B cell (primary cell): ENCODE data around the gene TCEANC2. TPM values are rescaled to one million over a fixed set of nuclear protein-coding genes. Genes with fewer than 3 reads are reported as not detected.
"Not testable (repeated sequence)": the region's sequence is repeated elsewhere in the genome, so short reads cannot be mapped to it uniquely, and the experiment has no call there.

Experiments
- ATAC-seq: fragments of 200-7000 bp; cut with Tn5 transposase; one replicate; pipeline ENCODE4 v1.10.0; 2021; ENCODE audit warnings: low read depth, mild to moderate bottlenecking, moderate number of reproducible peaks, moderate library complexity
- CTCF ChIA-PET: fragments of 350-600 bp; sonication (Branson Sonifier 250); formaldehyde crosslinking; loops from one replicate; lab custom pipeline; 2021; ENCODE audit warnings: antibody characterized with exemption, inconsistent platforms; lab: Charles Lee
- POLR2A ChIA-PET: fragments of 350-600 bp; sonication (Branson Sonifier 250); formaldehyde crosslinking; loops from one replicate; lab custom pipeline; 2021; ENCODE audit warnings: antibody characterized with exemption; lab: Charles Lee
- DNase-seq: peaks from one replicate; pipeline ENCODE4 v3.0.0; 2013
- H2AFZ ChIP-seq: 2 replicates; pipeline ENCODE4 v1.6.1; 2012; ENCODE audit warnings: mild to moderate bottlenecking, low read depth, low read length; ENCODE audit not compliant: insufficient read depth, poor library complexity, severe bottlenecking
- H3K27ac ChIP-seq, 2 donors: 1 replicate in 1 of 2; 2 replicates in 1 of 2; pipeline ENCODE4 v1.5.1; 2012 to 2013; ENCODE audit warnings: low read length in 2 of 2, mild to moderate bottlenecking in 2 of 2, moderate library complexity in 1 of 2
- H3K27me3 ChIP-seq, 4 experiments: fragments of 200-600 bp in 1 of 4; sonication (generic) in 1 of 4; replicated peaks in 1 of 4; 1 replicate in 2 of 4; 2 replicates in 2 of 4; pipeline versions ENCODE4 v1.6.1 to v1.7.0; 2013 to 2016; ENCODE audit warnings: low read length in 3 of 4, mild to moderate bottlenecking in 2 of 4, mixed read lengths in 1 of 4, moderate library complexity in 1 of 4; ENCODE audit not compliant: insufficient read depth in 4 of 4, control insufficient read depth in 3 of 4; ENCODE audit errors: control extremely low read depth in 1 of 4
- H3K36me3 ChIP-seq, 2 experiments: replicated peaks in 1 of 2; 1 replicate in 1 of 2; 2 replicates in 1 of 2; pipeline versions ENCODE4 v1.6.1 to v1.7.1; 2013; ENCODE audit warnings: low read length in 1 of 2; ENCODE audit not compliant: insufficient read depth in 2 of 2, control insufficient read depth in 1 of 2; ENCODE audit errors: control extremely low read depth in 1 of 2, extremely low read depth in 1 of 2
- H3K4me1 ChIP-seq, 2 donors: fragments of 200-600 bp in 1 of 2; sonication (generic) in 1 of 2; 1 replicate in 1 of 2; 2 replicates in 1 of 2; pipeline versions ENCODE4 v1.5.1 to v1.6.1; 2013 to 2017; ENCODE audit warnings: low read length in 2 of 2; ENCODE audit not compliant: control insufficient read depth in 2 of 2, insufficient read depth in 2 of 2
- H3K4me2 ChIP-seq: replicated peaks from 2 replicates; pipeline ENCODE3; 2012; ENCODE audit warnings: mild to moderate bottlenecking, low read depth, low read length; ENCODE audit not compliant: poor library complexity, severe bottlenecking
- H3K4me3 ChIP-seq, 5 experiments: fragments of 200-600 bp in 1 of 5; sonication (generic) in 1 of 5; 1 replicate in 3 of 5; 2 replicates in 2 of 5; pipeline versions ENCODE4 v1.5.1 to v1.7.0; 2011 to 2016; ENCODE audit warnings: low read length in 4 of 5, mild to moderate bottlenecking in 4 of 5, low read depth in 2 of 5, control low read depth in 1 of 5, moderate library complexity in 1 of 5; ENCODE audit not compliant: insufficient read depth in 1 of 5; ENCODE audit errors: control extremely low read depth in 1 of 5, extremely low read depth in 1 of 5
- H3K79me2 ChIP-seq: fragments of 200-600 bp; sonication (generic); one replicate; pipeline ENCODE4 v1.6.0; 2016; ENCODE audit warnings: low read length; ENCODE audit not compliant: control insufficient read depth, insufficient read depth
- H3K9ac ChIP-seq: fragments of 200-600 bp; sonication (generic); 2 replicates; pipeline ENCODE4 v1.6.1; 2017; ENCODE audit warnings: mild to moderate bottlenecking, low read length, moderate library complexity
- H3K9me3 ChIP-seq, 3 donors: one replicate each; pipeline versions ENCODE4 v1.6.1 to v1.7.1; 2013; ENCODE audit warnings: low read length in 2 of 3; ENCODE audit not compliant: control insufficient read depth in 2 of 3, insufficient read depth in 1 of 3; ENCODE audit errors: control extremely low read depth in 1 of 3
- H4K20me1 ChIP-seq: 2 replicates; pipeline ENCODE4 v1.6.0; 2012; ENCODE audit warnings: mild to moderate bottlenecking, low read length; ENCODE audit not compliant: insufficient read depth, control insufficient read depth, poor library complexity, severe bottlenecking
- H3K27ac Mint-ChIP-seq: one replicate; pipeline ENCODE4 v1.8.0; 2021; ENCODE audit warnings: mixed read lengths
- H3K27me3 Mint-ChIP-seq: one replicate; pipeline ENCODE4 v1.8.0; 2021; ENCODE audit warnings: mixed read lengths
- H3K4me1 Mint-ChIP-seq: one replicate; pipeline ENCODE4 v1.8.0; 2021; ENCODE audit warnings: mixed read lengths
- H3K4me3 Mint-ChIP-seq: one replicate; pipeline ENCODE4 v1.8.0; 2021; ENCODE audit warnings: mixed read lengths
- H3K9me3 Mint-ChIP-seq: one replicate; pipeline ENCODE4 v1.8.0; 2022; ENCODE audit warnings: mixed read lengths; ENCODE audit not compliant: insufficient read depth
- EZH2 ChIP-seq: IDR thresholded peaks from 2 replicates; pipeline ENCODE4 v1.6.1; 2012; ENCODE audit warnings: borderline replicate concordance, low read depth, mild to moderate bottlenecking, moderate library complexity, low read length; ENCODE audit not compliant: insufficient read depth, poor library complexity, severe bottlenecking
- WGBS: methylation state at CpG from one replicate; pipeline ENCODE4 v1.1.5; 2013; ENCODE audit warnings: missing lambda C conversion rate; ENCODE audit not compliant: insufficient coverage; 5-methylcytosine and 5-hydroxymethylcytosine counted together
- intact Hi-C: fragments of 100-400 bp; cut with micrococcal nuclease; formaldehyde crosslinking; loops from one replicate; pipeline ENCODE4 v1.10.0; 2022
- polyA plus RNA-seq: library from polyadenylated mRNA; depleted of rRNA; stranded (reverse); fragments of >200 nt; gene quantifications from 2 replicates; pipeline ENCODE4 v1.2.3, GENCODE V29; 2012
- total RNA-seq, 2 donors: library from RNA; stranded (reverse); fragments of 120-200 nt in 1 of 2; gene quantifications; 1 replicate in 1 of 2; 2 replicates in 1 of 2; pipeline versions ENCODE4 v1.2.3 to v1.2.4, GENCODE V29; 2013 to 2022
- TF ChIP-seq, protein P1 (sequence below): fragments of 200-600 bp; IDR thresholded peaks from one replicate; pipeline ENCODE4 v1.8.0; 2022; ENCODE audit warnings: antibody characterized with exemption, mild to moderate bottlenecking

Gene TCEANC2
- total and polyA plus RNA-seq, 2 donors (not counting 1 experiment from before 2014, with no cell fraction given): 8.0 to 15.9 TPM

DNA sequence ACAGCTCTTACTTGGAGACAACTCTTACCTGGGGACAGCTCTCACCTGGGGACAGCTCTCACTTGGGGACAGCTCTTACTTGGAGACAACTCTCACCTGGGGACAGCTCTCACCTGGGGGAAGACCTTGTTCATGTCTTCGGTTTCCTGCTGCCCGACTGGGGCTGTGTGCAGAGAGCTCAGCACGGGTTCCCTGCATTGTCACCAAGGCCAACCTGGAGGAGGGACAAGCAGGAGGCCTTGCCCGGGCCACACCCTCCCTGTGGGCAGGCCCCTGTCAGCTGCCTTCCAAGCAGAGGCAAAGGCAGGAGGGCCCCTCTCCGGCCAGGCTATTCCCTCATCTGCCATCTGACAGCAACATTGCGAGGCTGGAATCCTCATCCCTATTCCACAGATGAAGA, 35.4 kb upstream of the TCEANC2 start, which contains the start of gene LDLRAD1:
Gene LDLRAD1 (minus strand): TSS at position 208 of the 400 bp plus-strand sequence. CDS start 74 bp downstream, at position 134.
- no peak within 1 kb of the TSS for H2AFZ ChIP-seq
- H3K4me1 Mint-ChIP-seq: no peaks in the 10 kb centered on the region
- DNase-seq (no peak), ATAC-seq (no peak)
- no peaks in the 10 kb centered on the region for H3K9me3 Mint-ChIP-seq
- no peak within 1 kb of the TSS for H3K27ac ChIP-seq
- intact Hi-C loops: no loop called here
- no peak for TF ChIP-seq EZH2
- TF ChIP-seq, protein P1, sequence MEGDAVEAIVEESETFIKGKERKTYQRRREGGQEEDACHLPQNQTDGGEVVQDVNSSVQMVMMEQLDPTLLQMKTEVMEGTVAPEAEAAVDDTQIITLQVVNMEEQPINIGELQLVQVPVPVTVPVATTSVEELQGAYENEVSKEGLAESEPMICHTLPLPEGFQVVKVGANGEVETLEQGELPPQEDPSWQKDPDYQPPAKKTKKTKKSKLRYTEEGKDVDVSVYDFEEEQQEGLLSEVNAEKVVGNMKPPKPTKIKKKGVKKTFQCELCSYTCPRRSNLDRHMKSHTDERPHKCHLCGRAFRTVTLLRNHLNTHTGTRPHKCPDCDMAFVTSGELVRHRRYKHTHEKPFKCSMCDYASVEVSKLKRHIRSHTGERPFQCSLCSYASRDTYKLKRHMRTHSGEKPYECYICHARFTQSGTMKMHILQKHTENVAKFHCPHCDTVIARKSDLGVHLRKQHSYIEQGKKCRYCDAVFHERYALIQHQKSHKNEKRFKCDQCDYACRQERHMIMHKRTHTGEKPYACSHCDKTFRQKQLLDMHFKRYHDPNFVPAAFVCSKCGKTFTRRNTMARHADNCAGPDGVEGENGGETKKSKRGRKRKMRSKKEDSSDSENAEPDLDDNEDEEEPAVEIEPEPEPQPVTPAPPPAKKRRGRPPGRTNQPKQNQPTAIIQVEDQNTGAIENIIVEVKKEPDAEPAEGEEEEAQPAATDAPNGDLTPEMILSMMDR: no peak
- POLR2A ChIA-PET: no interaction called here
- WGBS: 69% methylated on average over 5 of the region's 6 CpGs
- no peak within 1 kb of the TSS for H3K4me2 ChIP-seq
- H4K20me1 ChIP-seq: no peaks in the 10 kb centered on the region
- H3K36me3 ChIP-seq: no peaks in the 10 kb centered on the region
- peaks cover 16% of the 10 kb centered on the region for H3K27me3 Mint-ChIP-seq
- H3K79me2 ChIP-seq: no peaks in the 10 kb centered on the region
- H3K4me3 Mint-ChIP-seq: no peak within 1 kb of the TSS
- no peak within 1 kb of the TSS for H3K27ac Mint-ChIP-seq
- H3K27me3 ChIP-seq: peaks cover 0 to 3% (median 0%) of the 10 kb centered on the region in 4 experiments
- no peaks in the 10 kb centered on the region for H3K4me1 ChIP-seq
- H3K4me3 ChIP-seq: no peak within 1 kb of the TSS
- CTCF ChIA-PET: no interaction called here
- H3K9me3 ChIP-seq: no peaks in the 10 kb centered on the region
- H3K9ac ChIP-seq: no peak within 1 kb of the TSS

DNA sequence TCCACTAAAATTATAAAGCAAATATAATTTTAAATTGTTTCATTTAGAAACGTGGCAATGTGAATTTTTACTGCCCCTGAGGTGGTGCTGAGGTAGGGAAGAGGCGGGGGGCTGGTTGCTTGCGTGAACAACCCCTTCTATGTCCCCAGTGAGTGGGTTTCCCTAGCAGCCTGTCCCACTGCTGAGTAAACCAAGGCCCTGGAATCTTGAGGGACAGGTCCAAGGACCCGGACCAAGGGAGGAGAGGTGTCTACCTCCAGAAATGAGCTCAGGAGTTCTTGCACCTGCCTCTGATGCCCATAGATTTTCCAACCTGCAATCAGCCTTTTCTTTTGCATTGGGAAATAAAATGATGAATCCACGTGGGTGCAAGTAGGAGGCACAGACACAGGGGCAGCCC, 34.8 kb upstream of the TCEANC2 start:
- no peak overlapping the region for H3K4me3 Mint-ChIP-seq
- POLR2A ChIA-PET: no interaction called here
- CTCF ChIA-PET: no interaction called here
- Histone ChIP-seq H3K9me3 (no peaks in the 10 kb centered on the region), H3K4me2 (no peak overlapping the region), H3K79me2 (no peaks in the 10 kb centered on the region), H3K4me3 (no peak overlapping the region), H3K4me1 (no peaks in the 10 kb centered on the region), H3K36me3 (no peaks in the 10 kb centered on the region), H3K27me3 (peaks cover 0 to 3% (median 0%) of the 10 kb centered on the region in 4 experiments), H2AFZ (no peak overlapping the region), H3K27ac (no peak overlapping the region), H4K20me1 (no peaks in the 10 kb centered on the region), H3K9ac (no peak overlapping the region)
- peaks cover 13% of the 10 kb centered on the region for H3K27me3 Mint-ChIP-seq
- DNase-seq (no peak), ATAC-seq (no peak)
- intact Hi-C loops: no loop called here
- TF ChIP-seq, protein P1: no peak
- no peak for TF ChIP-seq EZH2
- WGBS: 85% methylated on average over 5 of the region's 5 CpGs
- no peaks in the 10 kb centered on the region for H3K4me1 Mint-ChIP-seq
- no peak overlapping the region for H3K27ac Mint-ChIP-seq
- H3K9me3 Mint-ChIP-seq: no peaks in the 10 kb centered on the region

DNA sequence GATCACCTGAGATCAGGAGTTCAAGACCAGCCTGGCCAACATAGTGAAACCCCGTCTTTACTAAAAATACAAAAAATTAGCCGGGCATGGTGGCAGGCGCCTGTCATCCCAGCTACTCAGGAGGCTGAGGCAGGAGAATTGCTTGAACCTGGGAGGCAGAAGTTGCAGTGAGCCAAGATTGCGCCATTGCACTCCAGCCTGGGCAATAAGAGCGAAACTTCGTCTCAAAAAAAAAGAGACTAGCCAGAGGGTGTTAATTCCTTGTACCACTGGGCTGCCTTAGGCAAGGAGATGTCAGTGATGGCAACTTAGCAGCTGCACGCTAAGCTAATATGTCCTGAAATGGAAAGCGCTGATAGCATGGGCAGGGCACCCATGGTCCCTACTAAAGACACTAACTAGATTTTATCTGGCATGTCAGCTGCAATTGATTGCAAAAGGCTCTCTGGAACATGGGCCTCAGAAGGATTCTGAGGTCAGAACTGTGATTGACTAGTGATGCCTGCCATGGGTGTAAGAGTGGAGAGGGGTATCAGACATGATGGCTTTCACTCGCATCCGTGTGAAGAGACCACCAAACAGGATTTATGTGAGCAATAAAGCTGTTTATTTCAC, 33.7 kb upstream of the TCEANC2 start:
- H3K4me1 ChIP-seq, DNase-seq, H3K4me2 ChIP-seq, H3K9me3 Mint-ChIP-seq, H3K4me3 ChIP-seq, H3K27ac Mint-ChIP-seq, H3K4me1 Mint-ChIP-seq, H3K36me3 ChIP-seq, H4K20me1 ChIP-seq, H3K4me3 Mint-ChIP-seq, ATAC-seq, H3K9ac ChIP-seq, POLR2A ChIA-PET, CTCF ChIA-PET, H3K79me2 ChIP-seq, H2AFZ ChIP-seq, H3K27ac ChIP-seq, intact Hi-C loops, H3K27me3 ChIP-seq, H3K9me3 ChIP-seq: not testable (repeated sequence)
- peaks cover 13% of the 10 kb centered on the region for H3K27me3 Mint-ChIP-seq
- WGBS: 88% methylated on average over 10 of the region's 10 CpGs
